BLaER1 (cell line): ENCODE measurements around the gene PTPRS.

Experiments
- H3K27ac ChIP-seq: shearing (Covaris generic); formaldehyde crosslinking; 2 replicates; pipeline ENCODE4 v1.8.1; 2022
- H3K27me3 ChIP-seq: shearing (Covaris generic); formaldehyde crosslinking; 2 replicates; pipeline ENCODE4 v1.8.1; 2022
- H3K36me3 ChIP-seq: shearing (Covaris generic); formaldehyde crosslinking; 2 replicates; pipeline ENCODE4 v1.8.1; 2022
- H3K4me1 ChIP-seq: shearing (Covaris generic); formaldehyde crosslinking; 2 replicates; pipeline ENCODE4 v1.8.1; 2022
- H3K4me2 ChIP-seq: shearing (Covaris generic); formaldehyde crosslinking; 2 replicates; pipeline ENCODE4 v1.8.1; 2022
- H3K4me3 ChIP-seq: shearing (Covaris generic); formaldehyde crosslinking; 2 replicates; pipeline ENCODE4 v1.8.1; 2022
- H3K9ac ChIP-seq: shearing (Covaris generic); formaldehyde crosslinking; 2 replicates; pipeline ENCODE4 v1.8.1; 2022
- H3K9me3 ChIP-seq: shearing (Covaris generic); formaldehyde crosslinking; 2 replicates; pipeline ENCODE4 v1.8.1; 2022
- H4K20me1 ChIP-seq: shearing (Covaris generic); formaldehyde crosslinking; 2 replicates; pipeline ENCODE4 v1.8.1; 2022
- Cebpa-rat ChIP-seq: shearing (Covaris generic); IDR thresholded peaks from 2 replicates; pipeline ENCODE4 v1.8.1; 2022

PTPRS gene

DNA sequence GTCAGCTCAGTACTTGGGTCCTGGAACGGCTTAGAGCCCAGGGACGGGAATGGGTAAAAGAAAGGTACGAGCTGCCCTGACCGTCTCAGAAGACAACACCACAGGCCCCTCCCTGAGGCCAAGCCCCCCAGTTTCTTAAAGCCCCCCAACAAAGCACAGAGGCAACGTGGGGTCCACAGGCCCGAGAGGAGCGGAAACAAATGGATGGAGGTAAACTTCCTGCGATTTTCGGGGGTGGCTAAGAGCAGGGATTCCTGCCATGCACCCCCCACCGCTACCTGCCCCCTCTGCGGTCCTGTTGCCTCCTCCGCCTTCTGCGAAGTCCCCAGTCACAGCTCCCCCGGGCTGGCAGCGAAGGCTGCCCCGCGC is 48.2 kb downstream of the PTPRS start:
- Histone ChIP-seq H3K27ac (peak overlapping the region; percentile 58; the same call in 1 of the 2 replicates), H3K36me3 (no peaks in the 10 kb centered on the region), H3K4me1 (peaks cover 57% of the 10 kb centered on the region), H3K4me3 (peak overlapping the region; percentile 80), H3K4me2 (peak overlapping the region; percentile 100), H3K27me3 (peaks cover 16% of the 10 kb centered on the region), H4K20me1 (peaks cover 63% of the 10 kb centered on the region), H3K9me3 (no peaks in the 10 kb centered on the region), H3K9ac (peak overlapping the region; percentile 65)
- TF ChIP-seq Cebpa-rat, result no peak

- Histone ChIP-seq H3K27me3 (peaks cover 16% of the 10 kb centered on the region), H3K9me3 (no peaks in the 10 kb centered on the region), H3K4me2 (peak overlapping the region; percentile 100), H4K20me1 (peaks cover 71% of the 10 kb centered on the region), H3K36me3 (no peaks in the 10 kb centered on the region), H3K27ac (no peak overlapping the region), H3K9ac (peak overlapping the region; percentile 65), H3K4me1 (peaks cover 65% of the 10 kb centered on the region), H3K4me3 (peak overlapping the region; percentile 80)
- no peak for TF ChIP-seq Cebpa-rat
Observed at GRCh38 chr19:5291588-5292193, 48.9 kb downstream of the PTPRS start.
